Keratinocyte (primary cell): ENCODE results near the gene FRMD1. TPM values are rescaled to one million over a fixed set of nuclear protein-coding genes. Genes with fewer than 3 reads are reported as not detected.

ENCODE experiments used
- DNase-seq: peaks from one replicate; pipeline ENCODE4 v3.0.0-alpha.2; 2011; ENCODE audit warnings: low read depth, missing footprints, low spot score
- FAIRE-seq: peaks from 2 replicates; lab custom pipeline; 2011; peaks lifted over from hg19 to GRCh38; lab: Jason Lieb, UNC
- H2AFZ ChIP-seq: 2 replicates; pipeline ENCODE4 v1.6.0; 2012; ENCODE audit warnings: low read length, control low read depth, inconsistent platforms; ENCODE audit not compliant: control insufficient read depth
- H3K27ac ChIP-seq: 2 replicates; pipeline ENCODE4 v1.5.1; 2011; ENCODE audit warnings: low read length; ENCODE audit not compliant: control insufficient read depth, insufficient read depth
- H3K27me3 ChIP-seq: 3 replicates; pipeline ENCODE4 v1.6.0; 2011; ENCODE audit warnings: low read length; ENCODE audit not compliant: control insufficient read depth, insufficient read depth; ENCODE audit errors: extremely low read depth
- H3K36me3 ChIP-seq, 2 experiments: 2 replicates in 1 of 2; 3 replicates in 1 of 2; pipeline ENCODE4 v1.5.1; 2011; ENCODE audit warnings: low read length in 2 of 2, mild to moderate bottlenecking in 1 of 2; ENCODE audit not compliant: control insufficient read depth in 2 of 2, insufficient read depth in 2 of 2; ENCODE audit errors: extremely low read depth in 1 of 2
- H3K4me1 ChIP-seq: 3 replicates; pipeline ENCODE4 v1.5.1; 2011; ENCODE audit warnings: low read length; ENCODE audit not compliant: control insufficient read depth, insufficient read depth; ENCODE audit errors: extremely low read depth
- H3K4me2 ChIP-seq: 3 replicates; pipeline ENCODE4 v1.6.0; 2011; ENCODE audit warnings: low read depth, low read length; ENCODE audit not compliant: control insufficient read depth, insufficient read depth; ENCODE audit errors: extremely low read depth
- H3K4me3 ChIP-seq, 3 experiments: fragments of 200-600 bp in 1 of 3; sonication (generic) in 1 of 3; 2 replicates in 2 of 3; 3 replicates in 1 of 3; pipeline ENCODE4 v1.5.1; 2011 to 2016; ENCODE audit warnings: low read length in 3 of 3, mild to moderate bottlenecking in 3 of 3, control low read depth in 2 of 3, inconsistent platforms in 1 of 3, low read depth in 1 of 3, mixed read lengths in 1 of 3, mixed run types in 1 of 3, moderate library complexity in 1 of 3; ENCODE audit not compliant: control insufficient read depth in 2 of 3, insufficient read depth in 2 of 3; ENCODE audit errors: extremely low read depth in 1 of 3
- H3K79me2 ChIP-seq: 2 replicates; pipeline ENCODE4 v1.6.0; 2012; ENCODE audit warnings: low read length; ENCODE audit not compliant: control insufficient read depth, insufficient read depth
- H3K9ac ChIP-seq: 3 replicates; pipeline ENCODE4 v1.6.0; 2011; ENCODE audit warnings: low read length; ENCODE audit not compliant: control insufficient read depth, insufficient read depth; ENCODE audit errors: extremely low read depth
- H3K9me1 ChIP-seq: 3 replicates; pipeline ENCODE4 v1.6.0; 2011; ENCODE audit warnings: low read length; ENCODE audit not compliant: control insufficient read depth, insufficient read depth; ENCODE audit errors: extremely low read depth
- H3K9me3 ChIP-seq: 2 replicates; pipeline ENCODE4 v1.5.1; 2012; ENCODE audit warnings: low read depth, low read length; ENCODE audit not compliant: control insufficient read depth
- H4K20me1 ChIP-seq: 3 replicates; pipeline ENCODE4 v1.6.0; 2011; ENCODE audit warnings: low read length; ENCODE audit not compliant: control insufficient read depth, insufficient read depth; ENCODE audit errors: extremely low read depth
- EZH2 ChIP-seq: IDR thresholded peaks from one replicate; pipeline ENCODE4 v1.6.1; 2012; ENCODE audit warnings: inconsistent platforms, mild to moderate bottlenecking, low read length, moderate library complexity
- dilution Hi-C: fragments of 300-500 bp; cut with MboI; formaldehyde crosslinking; loops from one replicate; pipeline ENCODE4 v1.7.0; 2020; ENCODE audit warnings: low sequenced_read_pairs; ENCODE audit not compliant: extremely low pct_ligation_motif_present
- polyA plus RNA-seq, 5 experiments: library from polyadenylated mRNA; depleted of rRNA in 3 of 5; stranded (reverse) in 3 of 5; stranded (forward) in 1 of 5; unstranded in 1 of 5; fragments of >200 nt; gene quantifications; 1 replicate in 1 of 5; 2 replicates in 3 of 5; 3 replicates in 1 of 5; pipeline versions ENCODE4 v1.2.1 to v1.2.3, GENCODE V29; 2011 to 2012; ENCODE audit warnings: missing spikeins in 2 of 5, low read depth in 1 of 5, low replicate concordance in 1 of 5
- TF ChIP-seq, protein P1 (sequence below), 3 experiments: IDR thresholded peaks in 1 of 3; conservative IDR thresholded peaks in 1 of 3; optimal IDR thresholded peaks in 1 of 3; 2 replicates in 2 of 3; 3 replicates in 1 of 3; pipeline versions ENCODE3 to v1.5.1; 2011; ENCODE audit warnings: low read length in 3 of 3, mild to moderate bottlenecking in 3 of 3, moderate library complexity in 2 of 3, control low read depth in 1 of 3, inconsistent platforms in 1 of 3; ENCODE audit not compliant: insufficient read depth in 2 of 3; ENCODE audit errors: extremely low read depth in 1 of 3

Gene FRMD1
- polyA plus RNA-seq, 1 donor (not counting 4 experiments of a cell fraction or from before 2014, with no cell fraction given): not detected

GRCh38 chr6:168045141-168045691, 33.8 kb downstream of the FRMD1 start:
- DNase-seq (no peak), FAIRE-seq (no peak)
- Histone ChIP-seq H3K36me3 (no peaks in the 10 kb centered on the region), H3K27ac (no peak overlapping the region), H3K27me3 (no peaks in the 10 kb centered on the region), H3K4me2 (no peak overlapping the region), H3K9me1 (no peaks in the 10 kb centered on the region), H2AFZ (no peak overlapping the region), H4K20me1 (no peaks in the 10 kb centered on the region), H3K4me3 (no peak overlapping the region), H3K9ac (no peak overlapping the region), H3K4me1 (no peaks in the 10 kb centered on the region), H3K9me3 (peaks cover 3% of the 10 kb centered on the region), H3K79me2 (no peaks in the 10 kb centered on the region)
- TF ChIP-seq, protein P1, sequence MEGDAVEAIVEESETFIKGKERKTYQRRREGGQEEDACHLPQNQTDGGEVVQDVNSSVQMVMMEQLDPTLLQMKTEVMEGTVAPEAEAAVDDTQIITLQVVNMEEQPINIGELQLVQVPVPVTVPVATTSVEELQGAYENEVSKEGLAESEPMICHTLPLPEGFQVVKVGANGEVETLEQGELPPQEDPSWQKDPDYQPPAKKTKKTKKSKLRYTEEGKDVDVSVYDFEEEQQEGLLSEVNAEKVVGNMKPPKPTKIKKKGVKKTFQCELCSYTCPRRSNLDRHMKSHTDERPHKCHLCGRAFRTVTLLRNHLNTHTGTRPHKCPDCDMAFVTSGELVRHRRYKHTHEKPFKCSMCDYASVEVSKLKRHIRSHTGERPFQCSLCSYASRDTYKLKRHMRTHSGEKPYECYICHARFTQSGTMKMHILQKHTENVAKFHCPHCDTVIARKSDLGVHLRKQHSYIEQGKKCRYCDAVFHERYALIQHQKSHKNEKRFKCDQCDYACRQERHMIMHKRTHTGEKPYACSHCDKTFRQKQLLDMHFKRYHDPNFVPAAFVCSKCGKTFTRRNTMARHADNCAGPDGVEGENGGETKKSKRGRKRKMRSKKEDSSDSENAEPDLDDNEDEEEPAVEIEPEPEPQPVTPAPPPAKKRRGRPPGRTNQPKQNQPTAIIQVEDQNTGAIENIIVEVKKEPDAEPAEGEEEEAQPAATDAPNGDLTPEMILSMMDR (optimal IDR thresholded peaks at IDR 0.05 in 1 of 3, IDR thresholded peaks at IDR 0.05 in 1 of 3, conservative IDR thresholded peaks at IDR 0.05 in 1 of 3; ENCODE audit: extremely low read depth in 1 of 3, insufficient read depth in 2 of 3, low read length in 3 of 3): peak in 1 of 3 experiments; percentile 20
- no peak for TF ChIP-seq EZH2
- dilution Hi-C loops: no loop called here

DNA sequence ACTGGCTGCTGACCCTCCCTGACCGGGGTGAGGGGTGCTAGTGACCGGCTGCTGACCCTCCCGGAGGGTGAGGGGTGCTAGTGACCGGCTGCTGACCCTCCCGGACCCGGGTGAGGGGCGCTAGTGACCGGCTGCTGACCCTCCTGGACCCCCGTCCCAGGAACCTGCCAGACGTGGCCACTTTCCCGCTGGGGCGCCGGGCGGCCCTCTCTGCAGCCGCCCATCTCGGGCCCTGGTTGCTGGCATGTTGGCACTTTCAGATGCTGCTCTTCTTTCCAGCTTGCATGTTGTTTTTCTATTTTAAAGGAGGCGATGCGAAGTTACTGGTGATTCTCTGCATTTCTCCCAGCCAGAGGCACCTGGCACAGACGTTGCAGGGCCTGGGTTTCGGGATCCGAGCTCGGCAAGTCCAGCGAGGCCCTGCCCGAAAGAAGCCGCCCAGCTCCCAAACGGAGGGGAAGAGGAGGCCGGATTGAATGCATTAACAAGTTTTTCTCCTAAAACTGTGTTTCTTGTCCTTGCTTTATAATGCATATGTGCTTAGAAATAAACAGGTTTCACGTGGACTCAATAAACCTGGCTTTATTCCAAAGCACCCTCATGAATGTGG, 34.4 kb downstream of the FRMD1 start:
- H4K20me1 ChIP-seq: no peaks in the 10 kb centered on the region
- peaks cover 7% of the 10 kb centered on the region for H3K9me3 ChIP-seq
- no peak overlapping the region for H2AFZ ChIP-seq
- peaks cover 3% of the 10 kb centered on the region for H3K27me3 ChIP-seq
- H3K27ac ChIP-seq: no peak overlapping the region
- H3K9ac ChIP-seq: no peak overlapping the region
- no peaks in the 10 kb centered on the region for H3K4me1 ChIP-seq
- H3K4me2 ChIP-seq: no peak overlapping the region
- no peaks in the 10 kb centered on the region for H3K9me1 ChIP-seq
- H3K4me3 ChIP-seq: no peak overlapping the region
- dilution Hi-C loops: no loop called here
- no peaks in the 10 kb centered on the region for H3K36me3 ChIP-seq
- DNase-seq (no peak), FAIRE-seq (no peak)
- TF ChIP-seq, protein P1 (optimal IDR thresholded peaks at IDR 0.05 in 1 of 3, IDR thresholded peaks at IDR 0.05 in 1 of 3, conservative IDR thresholded peaks at IDR 0.05 in 1 of 3; ENCODE audit: extremely low read depth in 1 of 3, insufficient read depth in 2 of 3, low read length in 3 of 3): no peak
- no peak for TF ChIP-seq EZH2
- no peaks in the 10 kb centered on the region for H3K79me2 ChIP-seq
